ENCODE results near the gene HOXD9. TPM values are rescaled to one million over a fixed set of nuclear protein-coding genes. Genes with fewer than 3 reads are reported as not detected.

Gene HOXD9
- total RNA-seq, 2 experiments from 2014 or later: not detected

GRCh38 chr2:176126929-176127773, 4.6 kb downstream of the HOXD9 start:
- peaks cover 68% of the 10 kb centered on the region for H3K27me3 Mint-ChIP-seq (ENCODE audit: low read depth)
- intact Hi-C loops (cut with micrococcal nuclease): loop anchor here (1.0 kb wide), 5 partner anchors 328 to 1022 kb away; no protein-coding TSS in a partner anchor
- H3K36me3 Mint-ChIP-seq (ENCODE audit: low read depth): no peaks in the 10 kb centered on the region
- H3K27ac Mint-ChIP-seq: no peak overlapping the region
- peak; percentile 81 for DNase-seq
- peaks cover 25% of the 10 kb centered on the region for H3K4me1 Mint-ChIP-seq (ENCODE audit: low read depth)
- no peak overlapping the region for H3K4me3 Mint-ChIP-seq
- no peaks in the 10 kb centered on the region for H3K9me3 Mint-ChIP-seq
- CTCF ChIA-PET: interaction anchor here (0.5 to 4.4 kb wide), 41 partner anchors 9 to 1030 kb away, joined by 3 to 54 read pairs (median 4); partner anchors contain the start of gene HOXD4

GRCh38 chr2:176127774-176128072, 5.2 kb downstream of the HOXD9 start:
- Mint-ChIP-seq H3K9me3 (no peaks in the 10 kb centered on the region), H3K36me3 (ENCODE audit: low read depth) (no peaks in the 10 kb centered on the region), H3K4me3 (no peak overlapping the region), H3K27ac (no peak overlapping the region), H3K27me3 (ENCODE audit: low read depth) (peaks cover 70% of the 10 kb centered on the region), H3K4me1 (ENCODE audit: low read depth) (peaks cover 27% of the 10 kb centered on the region)
- CTCF ChIA-PET: interaction anchor here (0.6 to 4.4 kb wide), 22 partner anchors 11 to 1021 kb away, joined by 3 to 54 read pairs (median 4); partner anchors contain the start of gene HOXD4
- intact Hi-C loops (cut with micrococcal nuclease): loop anchor here (1.0 to 2.0 kb wide), 6 partner anchors 17 to 1022 kb away; no protein-coding TSS in a partner anchor
- no peak for DNase-seq

DNA sequence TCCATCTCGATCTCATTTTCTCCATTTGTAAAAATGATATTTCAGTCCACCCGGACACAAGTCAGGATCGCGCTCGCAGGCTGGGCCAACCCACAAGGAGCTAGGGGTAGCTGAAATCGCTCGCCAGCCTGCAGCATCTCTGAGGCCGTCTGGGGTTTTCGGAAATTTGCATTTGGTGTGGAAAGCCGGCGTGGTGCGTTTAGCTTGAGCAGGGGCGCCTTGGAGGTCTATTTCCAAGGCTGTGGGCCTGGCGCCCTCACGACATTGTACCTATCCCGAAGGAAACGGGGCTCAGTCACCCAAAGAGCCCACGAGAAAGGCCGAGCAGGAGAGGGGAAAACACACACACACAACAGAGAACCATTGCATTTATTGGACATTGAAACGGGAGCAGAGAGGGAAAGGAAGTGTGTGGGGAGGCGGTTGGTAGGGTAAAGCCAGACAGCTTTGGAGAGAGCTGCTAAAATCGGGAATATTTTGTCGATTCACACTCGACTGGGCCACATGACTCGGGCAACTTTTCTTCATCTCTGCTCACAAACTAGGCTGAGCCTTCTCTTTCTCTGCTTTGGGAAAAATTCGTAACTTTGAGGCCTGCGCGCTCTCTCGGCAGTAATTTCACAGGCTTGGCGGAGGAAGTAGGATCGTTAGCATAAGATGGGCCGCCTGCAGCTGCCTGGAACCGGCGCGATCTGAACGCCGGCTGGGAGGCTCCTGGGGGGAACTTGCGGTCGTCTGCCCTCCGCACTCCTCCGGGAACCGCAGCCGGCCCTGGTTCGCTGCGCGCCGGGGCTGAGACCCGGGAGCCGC, 5.9 kb downstream of the HOXD9 start:
- intact Hi-C loops (cut with micrococcal nuclease): loop anchor here (2.0 kb wide), 1 partner anchor 18 kb away; no protein-coding TSS in a partner anchor
- CTCF ChIA-PET: interaction anchor here (0.6 to 4.4 kb wide), 16 partner anchors 10 to 1020 kb away, joined by 3 to 54 read pairs (median 6); partner anchors contain the start of gene HOXD4

DNA sequence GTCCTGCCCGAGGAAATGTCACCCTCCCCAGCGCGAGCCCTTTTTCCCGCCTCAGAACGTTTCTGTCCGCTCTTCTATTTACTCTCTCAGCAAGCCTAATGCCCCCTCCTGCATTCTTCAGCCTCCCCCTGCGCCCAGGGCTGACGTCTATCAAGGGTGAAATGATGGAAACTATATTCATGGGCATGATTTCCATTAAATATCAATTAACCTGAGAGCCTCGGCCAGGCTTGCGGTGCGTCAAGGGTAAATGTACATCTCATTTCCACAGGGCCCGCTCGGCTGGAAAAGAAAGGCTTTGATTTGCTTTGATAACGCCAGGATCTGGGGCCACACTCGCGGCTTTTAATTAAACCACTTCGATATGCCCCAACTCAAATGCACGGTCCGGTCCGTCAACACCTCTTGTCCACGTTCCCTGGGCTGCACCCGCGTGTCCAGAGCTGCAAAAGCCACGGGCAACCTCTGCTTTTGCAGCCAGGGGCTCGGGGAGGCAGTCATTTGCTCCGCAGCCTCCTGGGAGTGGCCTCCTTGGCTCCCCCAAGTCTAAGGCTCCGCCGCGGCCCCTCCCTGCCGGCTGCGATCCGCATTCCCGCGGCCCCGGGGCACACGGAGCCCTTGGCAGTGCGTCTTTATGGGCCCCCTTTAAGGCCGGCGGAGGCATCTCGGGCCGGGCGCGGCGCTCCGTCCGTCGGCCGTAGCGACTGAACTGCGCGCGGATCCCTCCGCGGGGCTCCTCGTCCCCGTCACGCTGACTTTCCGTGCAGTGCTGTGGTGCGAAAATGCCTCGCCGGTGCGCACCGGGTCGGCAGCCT, 6.7 kb downstream of the HOXD9 start, which contains the start of gene HOXD8:
HOXD8 (plus strand) TSS at position 724 of the 815 bp plus-strand sequence. CDS start 662 bp downstream, outside the sequence.
- H3K4me1 Mint-ChIP-seq (ENCODE audit: low read depth): peaks cover 18% of the 10 kb centered on the region
- no peaks in the 10 kb centered on the region for H3K36me3 Mint-ChIP-seq (ENCODE audit: low read depth)
- H3K9me3 Mint-ChIP-seq: no peaks in the 10 kb centered on the region
- CTCF ChIA-PET: interaction anchor here (1.0 to 4.4 kb wide), 4 partner anchors 33 to 523 kb away, joined by 3 to 54 read pairs (median 27); no protein-coding TSS in a partner anchor
- H3K27ac Mint-ChIP-seq: peak within 1 kb of the TSS; percentile 30
- DNase-seq: no peak
- intact Hi-C loops (cut with micrococcal nuclease): loop anchor here (2.0 kb wide), 1 partner anchor 18 kb away; no protein-coding TSS in a partner anchor
- peaks cover 76% of the 10 kb centered on the region for H3K27me3 Mint-ChIP-seq (ENCODE audit: low read depth)
- peak within 1 kb of the TSS; percentile 52 for H3K4me3 Mint-ChIP-seq

More for the DNA sequence above, 5.9 kb downstream of the HOXD9 start:
- H3K27me3 Mint-ChIP-seq (ENCODE audit: low read depth): peaks cover 76% of the 10 kb centered on the region
- H3K4me1 Mint-ChIP-seq (ENCODE audit: low read depth): peaks cover 24% of the 10 kb centered on the region
- peak overlapping the region; percentile 33 for H3K4me3 Mint-ChIP-seq
- DNase-seq: no peak
- peak overlapping the region; percentile 32 for H3K27ac Mint-ChIP-seq
- H3K9me3 Mint-ChIP-seq: no peaks in the 10 kb centered on the region
- no peaks in the 10 kb centered on the region for H3K36me3 Mint-ChIP-seq (ENCODE audit: low read depth)

- Mint-ChIP-seq H3K9me3 (no peaks in the 10 kb centered on the region), H3K36me3 (ENCODE audit: low read depth) (no peaks in the 10 kb centered on the region), H3K4me1 (ENCODE audit: low read depth) (peaks cover 18% of the 10 kb centered on the region), H3K27me3 (ENCODE audit: low read depth) (peaks cover 76% of the 10 kb centered on the region), H3K4me3 (peak overlapping the region; percentile 33), H3K27ac (no peak overlapping the region)
- intact Hi-C loops (cut with micrococcal nuclease): loop anchor here (1.0 to 5.0 kb wide), 4 partner anchors 9 to 685 kb away; no protein-coding TSS in a partner anchor
- CTCF ChIA-PET: interaction anchor here (1.0 to 2.2 kb wide), 4 partner anchors 11 to 522 kb away, joined by 3 to 11 read pairs (median 6); no protein-coding TSS in a partner anchor
- no peak for DNase-seq
Measured at GRCh38 chr2:176129813-176130146, 7.3 kb downstream of the HOXD9 start.

GRCh38 chr2:176130147-176130956, 7.8 kb downstream of the HOXD9 start:
- DNase-seq: peak; percentile 33
- Mint-ChIP-seq H3K36me3 (ENCODE audit: low read depth) (no peaks in the 10 kb centered on the region), H3K9me3 (no peaks in the 10 kb centered on the region), H3K27me3 (ENCODE audit: low read depth) (peaks cover 76% of the 10 kb centered on the region), H3K4me1 (ENCODE audit: low read depth) (peaks cover 19% of the 10 kb centered on the region), H3K4me3 (peak overlapping the region; percentile 52), H3K27ac (peak overlapping the region; percentile 18)
- intact Hi-C loops (cut with micrococcal nuclease): loop anchor here (1.0 to 5.0 kb wide), 3 partner anchors 8 to 684 kb away; no protein-coding TSS in a partner anchor
- CTCF ChIA-PET: interaction anchor here (0.7 to 2.2 kb wide), 9 partner anchors 10 to 601 kb away, joined by 3 to 11 read pairs (median 3); no protein-coding TSS in a partner anchor

- Mint-ChIP-seq H3K27ac (peak overlapping the region; percentile 18), H3K9me3 (no peaks in the 10 kb centered on the region)
Measured at GRCh38 chr2:176130957-176131847, 8.7 kb downstream of the HOXD9 start.

DNA sequence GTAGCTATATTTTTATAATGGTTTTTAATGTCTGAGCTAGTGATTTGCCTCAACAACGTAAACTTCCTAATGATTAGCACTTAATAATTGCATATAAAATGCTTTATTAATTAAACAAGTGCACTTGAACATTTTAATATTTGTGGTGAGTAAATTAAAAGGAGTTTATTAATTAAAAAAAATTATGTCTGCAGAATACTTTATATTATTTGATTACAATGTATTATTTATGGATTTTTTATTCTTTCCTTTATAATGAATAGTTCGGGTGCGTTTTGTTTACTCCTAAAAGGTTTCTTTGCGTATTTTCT, 9.3 kb downstream of the HOXD9 start:
- no peak for DNase-seq
- Mint-ChIP-seq H3K4me1 (ENCODE audit: low read depth) (peaks cover 29% of the 10 kb centered on the region), H3K36me3 (ENCODE audit: low read depth) (no peaks in the 10 kb centered on the region), H3K9me3 (no peaks in the 10 kb centered on the region), H3K27ac (no peak overlapping the region), H3K4me3 (peak overlapping the region; percentile 65), H3K27me3 (ENCODE audit: low read depth) (peaks cover 75% of the 10 kb centered on the region)
- intact Hi-C loops (cut with micrococcal nuclease): loop anchor here (2.0 to 5.0 kb wide), 3 partner anchors 27 to 683 kb away; no protein-coding TSS in a partner anchor
- CTCF ChIA-PET: interaction anchor here (0.6 to 2.9 kb wide), 10 partner anchors 9 to 911 kb away, joined by 3 to 11 read pairs (median 5); no protein-coding TSS in a partner anchor

More at GRCh38 chr2:176130957-176131847, 8.7 kb downstream of the HOXD9 start:
- peaks cover 76% of the 10 kb centered on the region for H3K27me3 Mint-ChIP-seq (ENCODE audit: low read depth)
- H3K36me3 Mint-ChIP-seq (ENCODE audit: low read depth): no peaks in the 10 kb centered on the region
- CTCF ChIA-PET: interaction anchor here (0.7 to 2.9 kb wide), 11 partner anchors 9 to 600 kb away, joined by 3 to 11 read pairs (median 5); no protein-coding TSS in a partner anchor
- intact Hi-C loops (cut with micrococcal nuclease): loop anchor here (1.0 to 5.0 kb wide), 3 partner anchors 7 to 684 kb away; no protein-coding TSS in a partner anchor
- peaks cover 27% of the 10 kb centered on the region for H3K4me1 Mint-ChIP-seq (ENCODE audit: low read depth)
- peak overlapping the region; percentile 49 for H3K4me3 Mint-ChIP-seq
- no peak for DNase-seq

- intact Hi-C loops (cut with micrococcal nuclease): loop anchor here (2.0 to 5.0 kb wide), 2 partner anchors 26 to 40 kb away; no protein-coding TSS in a partner anchor
- Mint-ChIP-seq H3K36me3 (ENCODE audit: low read depth) (no peaks in the 10 kb centered on the region), H3K4me3 (peak overlapping the region; percentile 65), H3K9me3 (no peaks in the 10 kb centered on the region), H3K27ac (no peak overlapping the region), H3K4me1 (ENCODE audit: low read depth) (peaks cover 29% of the 10 kb centered on the region), H3K27me3 (ENCODE audit: low read depth) (peaks cover 79% of the 10 kb centered on the region)
- DNase-seq: peak; percentile 23
- CTCF ChIA-PET: interaction anchor here (0.6 to 2.9 kb wide), 12 partner anchors 8 to 1017 kb away, joined by 3 to 11 read pairs (median 3); no protein-coding TSS in a partner anchor
Measured at GRCh38 chr2:176132205-176133171, 10.0 kb downstream of the HOXD9 start.

Data from activated naive CD4-positive, alpha-beta T cell treated with anti-CD3 and anti-CD28 coated beads for 36 hours (primary cell).